DND-41 (cell line): Measurements from ENCODE around the gene SEMA7A.

Experiments
- ATAC-seq: fragments of 200-7000 bp; cut with Tn5 transposase; 3 replicates; pipeline ENCODE4 v1.9.1; 2021; ENCODE audit warnings: low read depth; ENCODE audit not compliant: insufficient read depth
- DNase-seq: peaks from one replicate; pipeline ENCODE4 v3.0.0-alpha.2; 2020
- H2AFZ ChIP-seq: 2 replicates; pipeline ENCODE4 v1.6.0; 2012; ENCODE audit warnings: low read depth, low read length
- H3K27ac ChIP-seq: 2 replicates; pipeline ENCODE4 v1.5.1; 2012; ENCODE audit warnings: low read length, inconsistent platforms
- H3K27me3 ChIP-seq: fragments of 200-600 bp; sonication (generic); 2 replicates; pipeline ENCODE4 v1.6.0; 2012; ENCODE audit warnings: low read length, mild to moderate bottlenecking, inconsistent platforms; ENCODE audit not compliant: insufficient read depth, poor library complexity
- H3K36me3 ChIP-seq: 2 replicates; pipeline ENCODE4 v1.5.1; 2012; ENCODE audit warnings: low read length, inconsistent platforms; ENCODE audit not compliant: insufficient read depth
- H3K4me1 ChIP-seq: 2 replicates; pipeline ENCODE4 v1.5.1; 2012; ENCODE audit warnings: mild to moderate bottlenecking, low read length; ENCODE audit not compliant: insufficient read depth
- H3K4me2 ChIP-seq: 2 replicates; pipeline ENCODE4 v1.6.0; 2012; ENCODE audit warnings: mild to moderate bottlenecking, moderate library complexity, low read length, inconsistent platforms; ENCODE audit not compliant: insufficient read depth
- H3K4me3 ChIP-seq, 2 experiments: fragments of 200-600 bp in 1 of 2; shearing (Covaris generic) in 1 of 2; 2 replicates each; pipeline ENCODE4 v1.5.1; 2012 to 2016; ENCODE audit warnings: inconsistent platforms in 2 of 2, low read length in 2 of 2, mild to moderate bottlenecking in 2 of 2, low read depth in 1 of 2, moderate library complexity in 1 of 2
- H3K79me2 ChIP-seq: 2 replicates; pipeline ENCODE4 v1.6.0; 2012; ENCODE audit warnings: low read length, inconsistent platforms; ENCODE audit not compliant: insufficient read depth
- H3K9ac ChIP-seq: 2 replicates; pipeline ENCODE4 v1.6.0; 2012; ENCODE audit warnings: low read depth, mild to moderate bottlenecking, inconsistent platforms, low read length, moderate library complexity
- H3K9me3 ChIP-seq: 2 replicates; pipeline ENCODE4 v1.5.1; 2012; ENCODE audit warnings: low read length, moderate library complexity, mild to moderate bottlenecking, inconsistent platforms; ENCODE audit not compliant: insufficient read depth, severe bottlenecking
- H4K20me1 ChIP-seq: 2 replicates; pipeline ENCODE4 v1.6.0; 2012; ENCODE audit warnings: low read length; ENCODE audit not compliant: insufficient read depth
- EZH2 ChIP-seq: IDR thresholded peaks from 3 replicates; pipeline ENCODE4 v1.6.1; 2012; ENCODE audit warnings: borderline replicate concordance, low read depth, mild to moderate bottlenecking, moderate library complexity, low read length, inconsistent platforms; ENCODE audit not compliant: severe bottlenecking
- TF ChIP-seq, protein P1 (sequence below): IDR thresholded peaks from 2 replicates; pipeline ENCODE4 v1.5.1; 2012; ENCODE audit warnings: borderline replicate concordance, low read length, moderate library complexity, mild to moderate bottlenecking; ENCODE audit not compliant: poor library complexity, severe bottlenecking; ENCODE audit errors: extremely low read depth

The SEMA7A gene

DNA sequence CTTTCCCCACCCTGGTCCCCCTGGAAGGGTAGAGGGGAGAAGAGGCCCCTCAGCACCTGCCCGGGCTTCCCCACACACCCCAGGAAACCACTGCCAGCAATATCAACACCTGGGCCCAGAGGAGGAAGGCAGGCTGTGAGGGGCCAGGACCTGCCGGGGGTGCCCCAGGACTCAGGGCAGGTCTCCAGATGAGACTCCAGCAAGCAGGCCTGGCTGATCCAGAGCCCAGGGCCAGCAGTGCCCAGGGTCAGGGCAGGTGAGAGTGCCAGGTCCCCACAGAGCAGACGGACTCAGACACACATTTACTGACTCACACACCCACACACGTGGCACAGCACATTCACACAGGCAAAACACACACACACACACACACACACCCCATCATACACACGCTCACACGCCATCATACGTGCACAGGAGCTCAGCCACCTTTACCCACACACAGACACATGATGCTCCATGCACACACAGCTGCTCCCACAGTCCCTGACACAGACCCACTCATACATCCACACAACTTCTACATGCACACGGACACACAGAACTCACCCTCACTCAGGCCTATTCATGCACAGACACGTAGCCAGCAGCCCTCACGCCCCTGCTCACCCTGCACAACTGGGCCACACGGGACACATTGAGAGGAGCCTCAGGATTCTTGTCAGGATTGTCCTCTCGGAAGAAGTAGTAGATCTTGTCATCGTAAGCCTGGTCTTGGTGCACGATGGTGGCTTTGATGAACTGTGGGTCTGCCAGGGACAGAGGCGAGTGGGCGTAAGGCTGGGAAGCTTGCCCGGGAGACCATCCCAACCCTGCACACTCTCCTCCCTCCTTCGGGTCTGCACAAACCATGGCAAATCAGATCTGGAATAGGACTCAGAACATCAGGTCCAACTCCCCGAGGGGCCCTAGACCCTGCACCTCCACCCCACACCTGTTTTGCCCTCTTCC, 17.5 kb downstream of the SEMA7A start:
- H3K79me2 ChIP-seq: peaks cover 15% of the 10 kb centered on the region
- peaks cover 58% of the 10 kb centered on the region for H3K36me3 ChIP-seq
- TF ChIP-seq, protein P1, sequence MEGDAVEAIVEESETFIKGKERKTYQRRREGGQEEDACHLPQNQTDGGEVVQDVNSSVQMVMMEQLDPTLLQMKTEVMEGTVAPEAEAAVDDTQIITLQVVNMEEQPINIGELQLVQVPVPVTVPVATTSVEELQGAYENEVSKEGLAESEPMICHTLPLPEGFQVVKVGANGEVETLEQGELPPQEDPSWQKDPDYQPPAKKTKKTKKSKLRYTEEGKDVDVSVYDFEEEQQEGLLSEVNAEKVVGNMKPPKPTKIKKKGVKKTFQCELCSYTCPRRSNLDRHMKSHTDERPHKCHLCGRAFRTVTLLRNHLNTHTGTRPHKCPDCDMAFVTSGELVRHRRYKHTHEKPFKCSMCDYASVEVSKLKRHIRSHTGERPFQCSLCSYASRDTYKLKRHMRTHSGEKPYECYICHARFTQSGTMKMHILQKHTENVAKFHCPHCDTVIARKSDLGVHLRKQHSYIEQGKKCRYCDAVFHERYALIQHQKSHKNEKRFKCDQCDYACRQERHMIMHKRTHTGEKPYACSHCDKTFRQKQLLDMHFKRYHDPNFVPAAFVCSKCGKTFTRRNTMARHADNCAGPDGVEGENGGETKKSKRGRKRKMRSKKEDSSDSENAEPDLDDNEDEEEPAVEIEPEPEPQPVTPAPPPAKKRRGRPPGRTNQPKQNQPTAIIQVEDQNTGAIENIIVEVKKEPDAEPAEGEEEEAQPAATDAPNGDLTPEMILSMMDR: no peak
- no peak for TF ChIP-seq EZH2
- no peak overlapping the region for H3K4me3 ChIP-seq
- peaks cover 17% of the 10 kb centered on the region for H3K4me1 ChIP-seq
- no peak overlapping the region for H2AFZ ChIP-seq
- H4K20me1 ChIP-seq: peaks cover 24% of the 10 kb centered on the region
- peak; percentile 25; the same call in 1 of the 3 replicates for ATAC-seq
- no peak overlapping the region for H3K9ac ChIP-seq
- no peaks in the 10 kb centered on the region for H3K27me3 ChIP-seq
- H3K27ac ChIP-seq: peak overlapping the region; percentile 50; the same call in 1 of the 2 replicates
- no peak for DNase-seq
- no peaks in the 10 kb centered on the region for H3K9me3 ChIP-seq
- H3K4me2 ChIP-seq: no peak overlapping the region

DNA sequence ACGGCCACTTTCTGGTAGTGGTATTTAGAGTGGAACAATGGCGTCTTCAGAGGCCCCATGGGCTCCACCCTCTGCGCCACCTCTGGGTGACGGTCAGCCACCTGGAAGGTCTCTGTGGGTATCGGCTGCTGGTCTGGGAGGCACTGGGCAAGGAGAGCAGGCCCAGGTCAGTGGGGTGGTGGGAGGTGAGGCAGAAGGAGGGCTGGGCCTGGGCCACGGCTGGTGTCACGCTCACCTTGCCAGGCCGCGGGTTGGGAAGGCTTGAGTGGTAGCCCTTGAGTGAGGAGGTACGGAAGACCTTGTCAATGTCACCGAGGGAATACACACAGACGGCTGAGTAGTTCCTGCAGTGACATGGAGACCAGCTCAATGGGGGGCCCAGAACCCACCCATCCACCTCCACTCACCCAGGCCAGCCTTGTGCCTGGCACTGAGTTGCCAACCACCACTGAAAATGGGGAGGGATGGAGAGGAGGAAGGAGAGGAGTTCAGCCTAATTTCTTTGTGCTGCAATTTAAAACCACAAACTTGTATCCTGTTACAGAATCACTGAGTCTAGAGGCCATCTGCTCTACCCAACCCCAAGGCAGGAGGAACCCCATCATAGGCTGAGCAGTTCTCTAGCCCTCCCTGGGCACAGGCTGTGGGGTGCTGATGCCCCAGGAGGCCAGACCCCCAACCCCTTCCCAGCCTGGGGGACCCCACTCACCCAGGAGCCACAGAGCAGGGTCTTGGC, 19.0 kb downstream of the SEMA7A start:
- peaks cover 13% of the 10 kb centered on the region for H4K20me1 ChIP-seq
- H3K9me3 ChIP-seq: no peaks in the 10 kb centered on the region
- TF ChIP-seq EZH2: no peak
- H3K36me3 ChIP-seq: peaks cover 68% of the 10 kb centered on the region
- H3K4me2 ChIP-seq: no peak overlapping the region
- H3K79me2 ChIP-seq: peaks cover 2% of the 10 kb centered on the region; the same call in 1 of the 2 replicates
- ATAC-seq: peak; percentile 53
- H3K4me3 ChIP-seq: no peak overlapping the region
- H2AFZ ChIP-seq: no peak overlapping the region
- no peak for DNase-seq
- H3K9ac ChIP-seq: no peak overlapping the region
- peaks cover 17% of the 10 kb centered on the region for H3K4me1 ChIP-seq
- H3K27me3 ChIP-seq: no peaks in the 10 kb centered on the region
- peak overlapping the region; percentile 58 for H3K27ac ChIP-seq

DNA sequence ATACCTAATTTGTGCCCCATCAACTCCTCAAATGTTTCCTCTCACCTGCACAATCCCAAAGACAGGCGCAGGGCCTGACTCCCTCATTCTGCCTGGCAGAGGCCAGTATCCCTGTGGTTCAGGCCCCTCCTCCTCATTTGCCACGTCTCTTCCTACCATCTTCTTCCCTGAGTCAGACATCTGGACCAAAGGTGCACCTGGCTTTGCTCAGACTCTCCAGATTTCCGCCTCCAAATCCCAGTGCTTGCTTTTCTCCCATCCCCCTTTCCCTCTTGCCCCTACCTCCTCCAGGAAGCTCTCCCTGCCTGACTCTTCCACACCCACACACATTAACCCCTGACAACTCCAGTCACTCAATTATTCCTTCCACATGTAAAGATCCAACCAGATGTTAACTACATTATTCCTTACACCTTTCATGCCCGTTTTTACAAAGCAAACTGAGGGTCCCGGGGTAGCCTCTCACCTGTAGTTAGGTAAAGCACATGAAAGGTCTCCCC, 19.6 kb downstream of the SEMA7A start:
- Histone ChIP-seq H3K9me3 (no peaks in the 10 kb centered on the region), H3K4me1 (peaks cover 17% of the 10 kb centered on the region), H3K27me3 (no peaks in the 10 kb centered on the region), H4K20me1 (peaks cover 8% of the 10 kb centered on the region; the same call in 1 of the 2 replicates), H3K9ac (no peak overlapping the region), H3K4me2 (no peak overlapping the region), H3K36me3 (peaks cover 68% of the 10 kb centered on the region), H3K79me2 (no peaks in the 10 kb centered on the region), H2AFZ (no peak overlapping the region), H3K27ac (no peak overlapping the region), H3K4me3 (no peak overlapping the region)
- no peak for ATAC-seq
- TF ChIP-seq, protein P1: no peak
- TF ChIP-seq EZH2: no peak
- no peak for DNase-seq
